WTC11 (cell line): ENCODE results near the gene ARL1.

ENCODE experiments used
- CREB1 ChIP-seq: sonication (generic); formaldehyde crosslinking; IDR thresholded peaks from 2 replicates; pipeline ENCODE4 v1.8.0; 2023; ENCODE audit warnings: mild to moderate bottlenecking, missing genetic modification reagents
- CTCF ChIP-seq: fragments of 200-600 bp; IDR thresholded peaks from 2 replicates; pipeline ENCODE4 v1.8.0; 2022; ENCODE audit warnings: antibody characterized with exemption
- E2F1 ChIP-seq: sonication (generic); formaldehyde crosslinking; IDR thresholded peaks from 2 replicates; pipeline ENCODE4 v1.8.0; 2022; ENCODE audit warnings: mild to moderate bottlenecking, missing genetic modification reagents
- NR1H2 ChIP-seq: sonication (generic); formaldehyde crosslinking; IDR thresholded peaks from 2 replicates; pipeline ENCODE4 v1.9.0; 2021; ENCODE audit warnings: mild to moderate bottlenecking, moderate library complexity, missing genetic modification reagents
- NR3C1 ChIP-seq: sonication (generic); formaldehyde crosslinking; conservative IDR thresholded peaks from 2 replicates; pipeline ENCODE4 v1.8.1; 2023; ENCODE audit warnings: low read depth, mild to moderate bottlenecking, missing genetic modification reagents
- SP1 ChIP-seq: sonication (generic); formaldehyde crosslinking; conservative IDR thresholded peaks from 2 replicates; pipeline ENCODE4 v1.8.1; 2022; ENCODE audit warnings: missing genetic modification reagents
- USF1 ChIP-seq: sonication (generic); formaldehyde crosslinking; IDR thresholded peaks from 2 replicates; pipeline ENCODE4 v1.8.0; 2022; ENCODE audit warnings: mild to moderate bottlenecking, missing genetic modification reagents
- ZNF512 ChIP-seq: sonication (generic); formaldehyde crosslinking; IDR thresholded peaks from 2 replicates; pipeline ENCODE4 v1.8.1; 2022; ENCODE audit warnings: missing genetic modification reagents, borderline replicate concordance
- TF ChIP-seq, protein P1 (sequence below): sonication (generic); formaldehyde crosslinking; IDR thresholded peaks from 2 replicates; pipeline ENCODE4 v1.8.1; 2023; ENCODE audit warnings: mild to moderate bottlenecking, missing genetic modification reagents, moderate library complexity
- TF ChIP-seq, protein P2 (sequence below): sonication (generic); formaldehyde crosslinking; IDR thresholded peaks from 2 replicates; pipeline ENCODE4 v1.8.0; 2022; ENCODE audit warnings: mild to moderate bottlenecking, missing genetic modification reagents

DNA sequence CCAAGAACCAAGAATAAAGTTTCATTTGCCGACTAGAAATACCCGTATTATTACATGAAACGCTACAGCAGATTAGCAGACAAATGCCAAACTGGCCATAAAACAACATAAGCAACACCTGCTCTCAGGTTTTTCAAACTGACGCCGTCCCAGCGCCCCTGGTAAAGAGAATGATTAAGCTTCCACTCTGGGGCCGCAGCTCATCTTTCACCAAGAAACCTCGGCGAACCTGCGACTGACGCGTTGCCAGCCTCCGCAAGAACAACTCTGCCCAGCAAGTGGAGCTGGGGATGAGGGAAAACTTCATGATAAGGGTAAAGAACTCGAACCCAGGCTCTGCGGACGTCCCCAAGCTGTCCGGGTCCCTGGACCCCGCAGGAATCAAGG, 530 bp downstream of the ARL1 start:
- TF ChIP-seq NR3C1 (no peak), CREB1 (CRISPR knock-in tag) (no peak), CTCF (no peak), SP1 (no peak), NR1H2 (no peak), ZNF512 (no peak), USF1 (no peak), E2F1 (CRISPR knock-in tag) (no peak)
- TF ChIP-seq, protein P1, sequence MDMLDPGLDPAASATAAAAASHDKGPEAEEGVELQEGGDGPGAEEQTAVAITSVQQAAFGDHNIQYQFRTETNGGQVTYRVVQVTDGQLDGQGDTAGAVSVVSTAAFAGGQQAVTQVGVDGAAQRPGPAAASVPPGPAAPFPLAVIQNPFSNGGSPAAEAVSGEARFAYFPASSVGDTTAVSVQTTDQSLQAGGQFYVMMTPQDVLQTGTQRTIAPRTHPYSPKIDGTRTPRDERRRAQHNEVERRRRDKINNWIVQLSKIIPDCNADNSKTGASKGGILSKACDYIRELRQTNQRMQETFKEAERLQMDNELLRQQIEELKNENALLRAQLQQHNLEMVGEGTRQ = no peak
- TF ChIP-seq, protein P2, sequence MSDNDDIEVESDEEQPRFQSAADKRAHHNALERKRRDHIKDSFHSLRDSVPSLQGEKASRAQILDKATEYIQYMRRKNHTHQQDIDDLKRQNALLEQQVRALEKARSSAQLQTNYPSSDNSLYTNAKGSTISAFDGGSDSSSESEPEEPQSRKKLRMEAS (CRISPR knock-in tag) = no peak
